ENCODE measurements around the gene MMP7.

Gene MMP7

GRCh38 chr11:102552447-102553194 lies 22.1 kb upstream of the MMP7 start:
- no peak for TF ChIP-seq ZNF274 (IDR thresholded peaks at IDR 0.05; ENCODE audit: low read depth, low read length)
- H3K4me3 ChIP-seq (ENCODE audit: low read length): no peak overlapping the region

- TF ChIP-seq ZNF274 (IDR thresholded peaks at IDR 0.05; ENCODE audit: low read depth, low read length): no peak
- no peak overlapping the region for H3K4me3 ChIP-seq (ENCODE audit: low read length)
Observed at GRCh38 chr11:102552020-102552419, 21.5 kb upstream of the MMP7 start.

- H3K4me3 ChIP-seq (ENCODE audit: low read length): no peak overlapping the region
- TF ChIP-seq ZNF274 (IDR thresholded peaks at IDR 0.05; ENCODE audit: low read depth, low read length): no peak
Observed at GRCh38 chr11:102551169-102551781, 20.7 kb upstream of the MMP7 start.

DNA sequence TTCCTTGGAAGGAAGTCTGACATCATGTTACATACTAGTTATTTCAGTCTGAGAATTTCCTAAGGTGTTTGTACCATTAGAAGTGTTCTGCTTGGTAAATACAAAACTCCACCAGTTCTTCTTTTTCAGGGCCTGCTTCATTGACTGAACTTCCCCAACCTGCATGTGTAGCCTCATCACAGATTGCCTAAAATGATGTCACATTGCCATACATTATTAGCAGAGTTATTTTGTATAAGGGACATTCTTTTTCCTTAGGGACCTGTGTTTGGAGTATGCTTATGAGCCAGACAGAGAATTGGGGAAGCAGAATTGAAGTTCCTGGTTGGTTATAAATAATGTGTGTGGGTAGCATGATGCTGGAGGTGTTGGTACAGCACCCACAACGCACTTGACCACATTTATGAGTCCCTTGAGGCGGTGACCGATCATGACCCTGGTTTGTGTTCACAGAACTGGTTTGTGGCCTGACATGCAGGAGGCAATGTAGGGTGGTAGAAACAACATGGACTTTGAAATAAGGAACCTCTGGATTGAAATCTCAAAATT lies 16.4 kb upstream of the MMP7 start:
- H3K4me3 ChIP-seq (ENCODE audit: low read length): no peak overlapping the region
- no peak for TF ChIP-seq ZNF274 (IDR thresholded peaks at IDR 0.05; ENCODE audit: low read depth, low read length)

GRCh38 chr11:102546427-102546826 lies 15.9 kb upstream of the MMP7 start:
- TF ChIP-seq ZNF274 (IDR thresholded peaks at IDR 0.05; ENCODE audit: low read depth, low read length): no peak
- H3K4me3 ChIP-seq (ENCODE audit: low read length): no peak overlapping the region

GRCh38 chr11:102545701-102546100 lies 15.2 kb upstream of the MMP7 start:
- no peak overlapping the region for H3K4me3 ChIP-seq (ENCODE audit: low read length)
- TF ChIP-seq ZNF274 (IDR thresholded peaks at IDR 0.05; ENCODE audit: low read depth, low read length): no peak

DNA sequence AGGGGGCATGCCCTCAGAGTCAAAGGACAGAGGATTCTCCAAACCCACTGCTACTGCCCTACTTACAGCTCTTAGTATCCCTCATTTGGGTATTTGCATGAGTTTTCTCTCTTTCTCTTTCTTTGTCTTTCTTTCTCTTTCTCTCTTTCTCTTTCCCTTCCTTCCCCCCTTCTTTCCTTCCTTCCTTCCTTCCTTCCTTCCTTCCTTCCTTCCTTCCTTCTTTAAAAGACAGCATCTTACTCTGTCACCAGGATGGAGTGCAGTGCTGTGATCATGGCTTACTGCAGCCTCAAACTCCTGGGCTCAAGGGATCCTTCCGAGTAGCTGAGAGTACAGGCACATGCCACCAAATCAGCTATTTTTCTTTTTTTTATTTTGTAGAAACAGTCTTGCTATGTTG lies 14.0 kb upstream of the MMP7 start:
- no peak overlapping the region for H3K4me3 ChIP-seq (ENCODE audit: low read length)
- TF ChIP-seq ZNF274 (IDR thresholded peaks at IDR 0.05; ENCODE audit: low read depth, low read length): no peak

DNA sequence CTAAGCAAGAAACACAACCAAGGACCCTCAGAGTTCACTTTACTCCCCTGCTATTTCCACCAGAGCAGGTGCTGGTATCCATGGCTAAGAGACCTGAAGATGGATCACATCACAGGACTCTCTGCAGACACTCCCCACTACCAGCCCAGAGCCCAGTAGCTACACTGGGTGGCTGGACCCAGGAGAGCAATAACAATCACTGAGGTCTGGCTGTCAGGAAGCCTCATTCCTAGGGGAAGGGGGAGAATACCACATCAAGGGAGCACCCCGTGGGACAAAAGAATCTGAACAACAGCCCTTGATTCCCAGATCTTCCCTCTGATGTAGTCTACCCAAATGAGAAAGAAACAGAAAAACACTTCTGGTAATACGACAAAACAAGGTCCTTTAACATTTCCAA lies 9.0 kb upstream of the MMP7 start:
- no peak overlapping the region for H3K4me3 ChIP-seq (ENCODE audit: low read length)
- TF ChIP-seq ZNF274 (IDR thresholded peaks at IDR 0.05; ENCODE audit: low read depth, low read length): no peak

- no peak for TF ChIP-seq ZNF274 (IDR thresholded peaks at IDR 0.05; ENCODE audit: low read depth, low read length)
- H3K4me3 ChIP-seq (ENCODE audit: low read length): no peak overlapping the region
Observed at GRCh38 chr11:102538932-102539331, 8.4 kb upstream of the MMP7 start.

GRCh38 chr11:102534261-102534872 lies 3.8 kb upstream of the MMP7 start:
- TF ChIP-seq ZNF274 (IDR thresholded peaks at IDR 0.05; ENCODE audit: low read depth, low read length): no peak
- no peak overlapping the region for H3K4me3 ChIP-seq (ENCODE audit: low read length)

GRCh38 chr11:102528618-102529017 lies 1.9 kb downstream of the MMP7 start:
- TF ChIP-seq ZNF274 (IDR thresholded peaks at IDR 0.05; ENCODE audit: low read depth, low read length): no peak
- no peak overlapping the region for H3K4me3 ChIP-seq (ENCODE audit: low read length)

- no peak for TF ChIP-seq ZNF274 (IDR thresholded peaks at IDR 0.05; ENCODE audit: low read depth, low read length)
- H3K4me3 ChIP-seq (ENCODE audit: low read length): no peak overlapping the region
Observed at GRCh38 chr11:102527684-102528083, 2.9 kb downstream of the MMP7 start.

DNA sequence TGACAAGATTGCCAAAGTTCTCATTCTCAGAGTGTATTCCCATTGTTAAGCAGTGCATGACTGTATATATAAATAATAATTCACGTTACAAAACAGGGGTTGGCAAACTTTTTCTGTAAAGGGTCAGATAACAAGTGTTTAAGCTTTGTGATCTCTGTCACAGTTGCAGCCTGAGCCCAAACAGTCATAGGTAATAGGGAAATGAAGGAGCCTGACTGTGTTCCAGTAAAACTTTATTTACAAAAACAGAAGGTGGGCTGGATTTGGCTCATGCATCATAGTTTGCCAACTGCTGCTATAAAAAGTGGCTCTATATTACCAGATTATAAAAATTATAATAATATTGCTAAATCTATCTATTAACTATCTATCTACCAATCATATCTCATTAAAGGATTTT lies 3.5 kb downstream of the MMP7 start:
- no peak for TF ChIP-seq ZNF274 (IDR thresholded peaks at IDR 0.05; ENCODE audit: low read depth, low read length)
- no peak overlapping the region for H3K4me3 ChIP-seq (ENCODE audit: low read length)

- H3K4me3 ChIP-seq (ENCODE audit: low read length): no peak overlapping the region
- TF ChIP-seq ZNF274 (IDR thresholded peaks at IDR 0.05; ENCODE audit: low read depth, low read length): no peak
Observed at GRCh38 chr11:102523887-102524286, 6.7 kb downstream of the MMP7 start.

- no peak overlapping the region for H3K4me3 ChIP-seq (ENCODE audit: low read length)
- no peak for TF ChIP-seq ZNF274 (IDR thresholded peaks at IDR 0.05; ENCODE audit: low read depth, low read length)
Observed at GRCh38 chr11:102523189-102523570, 7.4 kb downstream of the MMP7 start.
